HEK293 (cell line): ENCODE results near the gene GAB3.

ENCODE experiments used
- CTCF ChIA-PET: fragments of 350-600 bp; formaldehyde crosslinking; extraction: SDS; loops from one replicate; lab custom pipeline; 2021; ENCODE audit warnings: antibody characterized with exemption; lab: Yijun Ruan, JAX
- POLR2A ChIA-PET: fragments of 300-600 bp; formaldehyde crosslinking; extraction: SDS; loops from one replicate; lab custom pipeline; 2020; ENCODE audit warnings: antibody characterized with exemption, inconsistent platforms; lab: Yijun Ruan, JAX
- H3K27ac ChIP-seq: fragments of 200-500 bp; sonication (Bioruptor generic); 2 replicates; pipeline ENCODE4 v1.5.1; 2014; ENCODE audit warnings: low read depth, low read length, control low read depth, inconsistent platforms; ENCODE audit errors: extremely low read depth
- H3K36me3 ChIP-seq, 2 experiments: fragments of 200-500 bp in 1 of 2; sonication (Bioruptor generic) in 1 of 2; 1 replicate in 1 of 2; 2 replicates in 1 of 2; pipeline ENCODE4 v1.5.1; 2014 to 2017; ENCODE audit warnings: inconsistent platforms in 2 of 2, low read length in 2 of 2; ENCODE audit not compliant: control insufficient read depth in 2 of 2, insufficient read depth in 1 of 2
- H3K4me1 ChIP-seq: fragments of 200-500 bp; sonication (Bioruptor generic); 2 replicates; pipeline ENCODE4 v1.5.1; 2014; ENCODE audit warnings: mild to moderate bottlenecking, low read length, inconsistent platforms; ENCODE audit not compliant: control insufficient read depth, insufficient read depth
- H3K4me3 ChIP-seq: 2 replicates; pipeline ENCODE4 v1.5.1; 2011; ENCODE audit warnings: low read depth, mild to moderate bottlenecking, control low read depth, low read length, moderate library complexity
- H3K9me3 ChIP-seq: fragments of 200-500 bp; sonication (Bioruptor generic); 2 replicates; pipeline ENCODE4 v1.5.1; 2014; ENCODE audit warnings: low read depth, low read length, inconsistent platforms; ENCODE audit not compliant: control insufficient read depth, insufficient read depth
- GFI1B ChIP-seq: fragments of 450-650 bp; formaldehyde crosslinking; IDR thresholded peaks from 2 replicates; pipeline ENCODE4 v1.5.1; 2016; ENCODE audit warnings: missing biosample characterization, missing genetic modification characterization
- GLIS1 ChIP-seq: fragments of 450-650 bp; formaldehyde crosslinking; IDR thresholded peaks from 2 replicates; pipeline ENCODE4 v1.5.1; 2016; ENCODE audit warnings: missing biosample characterization, missing genetic modification characterization
- SETDB1 ChIP-seq: IDR thresholded peaks from one replicate; pipeline ENCODE4 v1.6.1; 2017; ENCODE audit warnings: mild to moderate bottlenecking, low read length, moderate library complexity, mixed read lengths; ENCODE audit not compliant: insufficient read length
- ZBTB17 ChIP-seq: fragments of 450-650 bp; formaldehyde crosslinking; IDR thresholded peaks from 2 replicates; pipeline ENCODE4 v1.5.1; 2016; ENCODE audit warnings: missing biosample characterization, missing genetic modification characterization
- ZBTB48 ChIP-seq: fragments of 450-650 bp; formaldehyde crosslinking; IDR thresholded peaks from 2 replicates; pipeline ENCODE4 v1.5.1; 2016; ENCODE audit warnings: missing biosample characterization, missing genetic modification characterization
- ZFHX2 ChIP-seq: fragments of 450-650 bp; formaldehyde crosslinking; conservative IDR thresholded peaks from 2 replicates; pipeline ENCODE4 v1.5.1; 2016; ENCODE audit warnings: missing biosample characterization, missing genetic modification characterization
- ZNF10 ChIP-seq: fragments of 450-650 bp; formaldehyde crosslinking; IDR thresholded peaks from 2 replicates; pipeline ENCODE4 v1.5.1; 2017; ENCODE audit warnings: missing biosample characterization, missing genetic modification characterization
- ZNF132 ChIP-seq: fragments of 450-650 bp; formaldehyde crosslinking; IDR thresholded peaks from 2 replicates; pipeline ENCODE4 v1.5.1; 2017; ENCODE audit warnings: missing biosample characterization, missing genetic modification characterization, borderline replicate concordance
- ZNF311 ChIP-seq: fragments of 450-650 bp; formaldehyde crosslinking; IDR thresholded peaks from 2 replicates; pipeline ENCODE4 v1.5.1; 2017; ENCODE audit warnings: missing biosample characterization, missing genetic modification characterization, borderline replicate concordance
- ZNF391 ChIP-seq: fragments of 450-650 bp; formaldehyde crosslinking; IDR thresholded peaks from 2 replicates; pipeline ENCODE4 v1.5.1; 2016; ENCODE audit warnings: low read depth, missing biosample characterization, missing genetic modification characterization, borderline replicate concordance
- ZNF423 ChIP-seq: fragments of 450-650 bp; formaldehyde crosslinking; IDR thresholded peaks from 2 replicates; pipeline ENCODE4 v1.5.1; 2016; ENCODE audit warnings: missing biosample characterization, missing genetic modification characterization
- ZNF433 ChIP-seq: fragments of 450-650 bp; formaldehyde crosslinking; IDR thresholded peaks from 2 replicates; pipeline ENCODE4 v1.5.1; 2016; ENCODE audit warnings: missing biosample characterization, missing genetic modification characterization, low read depth
- ZNF677 ChIP-seq: fragments of 450-650 bp; IDR thresholded peaks from 2 replicates; pipeline ENCODE4 v1.5.0; 2018; ENCODE audit warnings: missing biosample characterization, mild to moderate bottlenecking, missing genetic modification characterization, moderate library complexity
- ZNF747 ChIP-seq: fragments of 450-650 bp; formaldehyde crosslinking; IDR thresholded peaks from 2 replicates; pipeline ENCODE4 v1.5.1; 2016; ENCODE audit warnings: missing biosample characterization, missing genetic modification characterization
- ZSCAN16 ChIP-seq: fragments of 450-650 bp; formaldehyde crosslinking; IDR thresholded peaks from 2 replicates; pipeline ENCODE4 v1.5.1; 2016; ENCODE audit warnings: missing biosample characterization, missing genetic modification characterization
- ZSCAN23 ChIP-seq: fragments of 450-650 bp; formaldehyde crosslinking; IDR thresholded peaks from 2 replicates; pipeline ENCODE4 v1.5.1; 2016; ENCODE audit warnings: missing biosample characterization, missing genetic modification characterization
- TF ChIP-seq, protein P1 (sequence below): fragments of 450-650 bp; formaldehyde crosslinking; IDR thresholded peaks from 2 replicates; pipeline ENCODE4 v1.5.1; 2016; ENCODE audit warnings: missing biosample characterization, missing genetic modification characterization, low read depth
- TF ChIP-seq, protein P2 (sequence below): fragments of 450-650 bp; formaldehyde crosslinking; IDR thresholded peaks from 2 replicates; pipeline ENCODE4 v1.5.1; 2017; ENCODE audit warnings: missing biosample characterization, missing genetic modification characterization
- TF ChIP-seq, protein P3 (sequence below): fragments of 450-650 bp; formaldehyde crosslinking; IDR thresholded peaks from 2 replicates; pipeline ENCODE4 v1.5.1; 2016; ENCODE audit warnings: missing biosample characterization, missing genetic modification characterization, borderline replicate concordance

Gene GAB3

DNA sequence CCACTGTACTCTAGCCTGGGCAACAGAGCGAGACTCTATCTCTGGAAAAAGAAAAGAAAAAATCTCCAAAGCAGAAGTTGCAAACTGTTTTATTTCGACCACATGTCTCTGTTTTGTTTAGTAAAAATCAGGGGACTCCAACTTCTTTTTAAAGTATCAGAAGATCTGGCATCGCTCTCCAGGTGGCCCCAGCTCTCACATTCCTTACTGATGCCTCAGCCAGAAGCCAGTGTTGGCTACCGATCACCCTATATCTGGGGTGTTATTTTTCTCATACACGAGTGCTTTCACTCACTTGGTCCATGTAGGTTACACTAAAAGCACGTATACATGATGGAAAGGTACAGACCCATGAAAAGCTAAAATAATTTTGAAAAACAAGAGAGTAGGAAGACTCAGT is 46.1 kb upstream of the GAB3 start:
- H3K36me3 ChIP-seq = no peaks in the 10 kb centered on the region
- CTCF ChIA-PET = interaction anchor here (0.6 to 1.1 kb wide), 2 partner anchors 22 to 432 kb away, joined by 3 to 4 read pairs; no protein-coding TSS in a partner anchor
- peaks cover 25% of the 10 kb centered on the region for H3K4me1 ChIP-seq
- no peaks in the 10 kb centered on the region for H3K9me3 ChIP-seq
- H3K4me3 ChIP-seq = no peak overlapping the region
- POLR2A ChIA-PET = interaction anchor here (1.6 kb wide), 1 partner anchor 8 kb away, joined by 5 read pairs; the partner anchor contains the start of gene MPP1
- H3K27ac ChIP-seq = no peak overlapping the region
- TF ChIP-seq GLIS1 (peak; percentile 24; the same call in 1 of the 2 replicates), ZSCAN23 (no peak), GFI1B (tag by site-specific recombination) (no peak), ZBTB17 (tag by site-specific recombination) (0 out of 2 replicates have a peak, but pooled peaks have one; percentile 14)
- TF ChIP-seq, protein P1, sequence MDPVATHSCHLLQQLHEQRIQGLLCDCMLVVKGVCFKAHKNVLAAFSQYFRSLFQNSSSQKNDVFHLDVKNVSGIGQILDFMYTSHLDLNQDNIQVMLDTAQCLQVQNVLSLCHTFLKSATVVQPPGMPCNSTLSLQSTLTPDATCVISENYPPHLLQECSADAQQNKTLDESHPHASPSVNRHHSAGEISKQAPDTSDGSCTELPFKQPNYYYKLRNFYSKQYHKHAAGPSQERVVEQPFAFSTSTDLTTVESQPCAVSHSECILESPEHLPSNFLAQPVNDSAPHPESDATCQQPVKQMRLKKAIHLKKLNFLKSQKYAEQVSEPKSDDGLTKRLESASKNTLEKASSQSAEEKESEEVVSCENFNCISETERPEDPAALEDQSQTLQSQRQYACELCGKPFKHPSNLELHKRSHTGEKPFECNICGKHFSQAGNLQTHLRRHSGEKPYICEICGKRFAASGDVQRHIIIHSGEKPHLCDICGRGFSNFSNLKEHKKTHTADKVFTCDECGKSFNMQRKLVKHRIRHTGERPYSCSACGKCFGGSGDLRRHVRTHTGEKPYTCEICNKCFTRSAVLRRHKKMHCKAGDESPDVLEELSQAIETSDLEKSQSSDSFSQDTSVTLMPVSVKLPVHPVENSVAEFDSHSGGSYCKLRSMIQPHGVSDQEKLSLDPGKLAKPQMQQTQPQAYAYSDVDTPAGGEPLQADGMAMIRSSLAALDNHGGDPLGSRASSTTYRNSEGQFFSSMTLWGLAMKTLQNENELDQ = no peak
- TF ChIP-seq, all 188 proteins: peak for 2

DNA sequence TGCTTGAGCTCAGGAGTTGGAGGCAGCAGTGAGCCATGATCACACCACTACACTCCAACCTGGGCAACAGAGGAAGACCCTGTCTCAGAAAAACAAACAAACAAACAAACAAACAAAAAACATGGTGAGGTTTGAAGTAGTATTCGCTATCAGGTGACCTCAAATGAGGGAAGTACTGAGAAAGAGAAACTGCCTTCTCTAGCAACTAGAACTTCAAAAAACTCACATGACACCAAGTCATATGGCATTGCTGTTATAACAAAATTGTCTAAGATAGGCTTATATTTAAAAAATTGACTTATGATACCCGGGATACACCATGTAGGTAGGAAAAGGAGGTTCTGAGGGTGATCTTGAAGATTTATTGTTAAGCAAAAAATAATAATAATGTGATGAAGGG is 44.1 kb upstream of the GAB3 start:
- H3K4me3 ChIP-seq = no peak overlapping the region
- CTCF ChIA-PET = no interaction called here
- TF ChIP-seq ZNF747 (tag by site-specific recombination) = no peak
- no peaks in the 10 kb centered on the region for H3K9me3 ChIP-seq
- no peak overlapping the region for H3K27ac ChIP-seq
- H3K36me3 ChIP-seq = peaks cover 0 to 5% of the 10 kb centered on the region in 2 experiments; a peak in 1 of 3 replicates
- POLR2A ChIA-PET = no interaction called here
- peaks cover 15% of the 10 kb centered on the region; the same call in 1 of the 2 replicates for H3K4me1 ChIP-seq

DNA sequence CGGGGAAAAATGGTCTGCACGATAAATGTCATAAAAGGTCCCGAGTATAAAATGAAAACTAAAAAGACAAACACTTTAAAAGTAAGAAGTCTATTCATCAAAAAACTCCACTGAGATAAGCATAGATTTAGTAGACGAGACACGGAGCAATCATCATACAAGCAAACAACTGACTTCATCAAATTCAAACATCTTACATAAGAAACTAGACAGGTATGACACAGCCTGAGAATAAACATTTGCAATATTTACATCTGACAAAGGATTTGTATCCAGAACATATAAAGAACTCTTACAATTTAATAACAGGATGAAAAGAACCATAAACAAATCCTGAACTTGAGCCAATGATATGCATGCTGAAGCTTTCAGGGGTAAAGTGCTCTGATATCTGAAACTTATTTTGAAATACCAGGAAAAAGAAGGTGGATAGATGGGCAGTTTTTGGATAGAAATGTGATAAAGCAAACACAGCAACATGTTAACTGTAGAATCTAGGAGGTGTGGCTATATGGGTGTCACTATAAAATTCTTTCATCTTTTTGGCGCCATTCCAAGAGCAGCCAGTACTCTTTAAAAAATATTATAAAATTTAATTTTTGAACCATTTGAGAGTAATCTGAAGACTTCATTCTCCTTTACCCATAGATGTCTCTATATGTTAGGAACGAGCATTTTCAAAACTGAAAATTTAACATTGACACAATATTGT is 42.4 kb upstream of the GAB3 start:
- H3K36me3 ChIP-seq = peaks cover 0 to 9% of the 10 kb centered on the region in 2 experiments; a peak in 1 of 3 replicates
- H3K4me1 ChIP-seq = peaks cover 10% of the 10 kb centered on the region; the same call in 1 of the 2 replicates
- no peak overlapping the region for H3K27ac ChIP-seq
- ChIA-PET CTCF (interaction anchor here (0.7 to 1.0 kb wide), 2 partner anchors 40 to 44 kb away, joined by 4 read pairs; no protein-coding TSS in a partner anchor), POLR2A (no interaction called here)
- H3K4me3 ChIP-seq = no peak overlapping the region
- no peaks in the 10 kb centered on the region for H3K9me3 ChIP-seq
- TF ChIP-seq ZBTB48 (tag by site-specific recombination) = no peak
- TF ChIP-seq, protein P2, sequence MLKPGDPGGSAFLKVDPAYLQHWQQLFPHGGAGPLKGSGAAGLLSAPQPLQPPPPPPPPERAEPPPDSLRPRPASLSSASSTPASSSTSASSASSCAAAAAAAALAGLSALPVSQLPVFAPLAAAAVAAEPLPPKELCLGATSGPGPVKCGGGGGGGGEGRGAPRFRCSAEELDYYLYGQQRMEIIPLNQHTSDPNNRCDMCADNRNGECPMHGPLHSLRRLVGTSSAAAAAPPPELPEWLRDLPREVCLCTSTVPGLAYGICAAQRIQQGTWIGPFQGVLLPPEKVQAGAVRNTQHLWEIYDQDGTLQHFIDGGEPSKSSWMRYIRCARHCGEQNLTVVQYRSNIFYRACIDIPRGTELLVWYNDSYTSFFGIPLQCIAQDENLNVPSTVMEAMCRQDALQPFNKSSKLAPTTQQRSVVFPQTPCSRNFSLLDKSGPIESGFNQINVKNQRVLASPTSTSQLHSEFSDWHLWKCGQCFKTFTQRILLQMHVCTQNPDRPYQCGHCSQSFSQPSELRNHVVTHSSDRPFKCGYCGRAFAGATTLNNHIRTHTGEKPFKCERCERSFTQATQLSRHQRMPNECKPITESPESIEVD (tag by site-specific recombination) = peak; percentile 77

DNA sequence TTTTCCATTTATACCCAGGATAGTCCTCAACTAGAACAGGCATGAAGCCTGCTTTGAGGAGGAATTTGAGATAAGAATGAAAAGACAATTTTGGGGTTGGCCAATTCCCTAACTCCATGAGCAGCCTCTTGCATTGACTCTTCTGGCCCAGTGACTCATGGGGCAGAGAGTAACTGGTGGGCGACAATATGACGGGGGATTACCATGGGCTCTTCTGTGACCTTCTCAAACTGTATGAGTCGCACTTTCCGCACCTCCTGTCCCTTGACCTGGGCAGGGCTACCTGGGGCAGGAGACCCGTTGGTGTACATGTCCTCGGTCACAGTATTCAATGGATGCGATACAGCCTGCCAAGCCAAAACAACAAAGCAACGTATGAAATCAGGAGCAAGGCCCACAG is 41.1 kb upstream of the GAB3 start:
- Histone ChIP-seq H3K4me1 (peaks cover 10% of the 10 kb centered on the region; the same call in 1 of the 2 replicates), H3K36me3 (peaks cover 0 to 9% of the 10 kb centered on the region in 2 experiments; a peak in 1 of 3 replicates), H3K27ac (no peak overlapping the region), H3K4me3 (no peak overlapping the region), H3K9me3 (no peaks in the 10 kb centered on the region)
- POLR2A ChIA-PET = interaction anchor here (1.0 kb wide), 1 partner anchor 13 kb away, joined by 3 read pairs; no protein-coding TSS in a partner anchor
- CTCF ChIA-PET = interaction anchor here (0.6 kb wide), 1 partner anchor 1395 kb away, joined by 3 read pairs; no protein-coding TSS in a partner anchor
- TF ChIP-seq, protein P3, sequence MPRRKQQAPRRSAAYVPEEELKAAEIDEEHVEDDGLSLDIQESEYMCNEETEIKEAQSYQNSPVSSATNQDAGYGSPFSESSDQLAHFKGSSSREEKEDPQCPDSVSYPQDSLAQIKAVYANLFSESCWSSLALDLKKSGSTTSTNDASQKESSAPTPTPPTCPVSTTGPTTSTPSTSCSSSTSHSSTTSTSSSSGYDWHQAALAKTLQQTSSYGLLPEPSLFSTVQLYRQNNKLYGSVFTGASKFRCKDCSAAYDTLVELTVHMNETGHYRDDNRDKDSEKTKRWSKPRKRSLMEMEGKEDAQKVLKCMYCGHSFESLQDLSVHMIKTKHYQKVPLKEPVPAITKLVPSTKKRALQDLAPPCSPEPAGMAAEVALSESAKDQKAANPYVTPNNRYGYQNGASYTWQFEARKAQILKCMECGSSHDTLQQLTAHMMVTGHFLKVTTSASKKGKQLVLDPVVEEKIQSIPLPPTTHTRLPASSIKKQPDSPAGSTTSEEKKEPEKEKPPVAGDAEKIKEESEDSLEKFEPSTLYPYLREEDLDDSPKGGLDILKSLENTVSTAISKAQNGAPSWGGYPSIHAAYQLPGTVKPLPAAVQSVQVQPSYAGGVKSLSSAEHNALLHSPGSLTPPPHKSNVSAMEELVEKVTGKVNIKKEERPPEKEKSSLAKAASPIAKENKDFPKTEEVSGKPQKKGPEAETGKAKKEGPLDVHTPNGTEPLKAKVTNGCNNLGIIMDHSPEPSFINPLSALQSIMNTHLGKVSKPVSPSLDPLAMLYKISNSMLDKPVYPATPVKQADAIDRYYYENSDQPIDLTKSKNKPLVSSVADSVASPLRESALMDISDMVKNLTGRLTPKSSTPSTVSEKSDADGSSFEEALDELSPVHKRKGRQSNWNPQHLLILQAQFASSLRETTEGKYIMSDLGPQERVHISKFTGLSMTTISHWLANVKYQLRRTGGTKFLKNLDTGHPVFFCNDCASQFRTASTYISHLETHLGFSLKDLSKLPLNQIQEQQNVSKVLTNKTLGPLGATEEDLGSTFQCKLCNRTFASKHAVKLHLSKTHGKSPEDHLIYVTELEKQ = no peak
- TF ChIP-seq ZNF132 (tag by site-specific recombination) (no peak), ZNF391 (tag by site-specific recombination) (no peak), ZNF10 (tag by site-specific recombination) (no peak), ZNF423 (tag by site-specific recombination) (no peak), ZNF433 (tag by site-specific recombination) (no peak), ZNF677 (tag by site-specific recombination) (no peak), ZSCAN16 (no peak), GLIS1 (no peak), ZFHX2 (no peak), ZNF311 (tag by site-specific recombination) (no peak), SETDB1 (no peak)
